ENCODE results near the gene FDCSP. TPM values are rescaled to one million over a fixed set of nuclear protein-coding genes. Genes with fewer than 3 reads are reported as not detected.

The FDCSP gene
- total and polyA plus RNA-seq, 10 of the 15 experiments (the other 5 are each of a cell fraction or from before 2014, with no cell fraction given) = not detected

DNA sequence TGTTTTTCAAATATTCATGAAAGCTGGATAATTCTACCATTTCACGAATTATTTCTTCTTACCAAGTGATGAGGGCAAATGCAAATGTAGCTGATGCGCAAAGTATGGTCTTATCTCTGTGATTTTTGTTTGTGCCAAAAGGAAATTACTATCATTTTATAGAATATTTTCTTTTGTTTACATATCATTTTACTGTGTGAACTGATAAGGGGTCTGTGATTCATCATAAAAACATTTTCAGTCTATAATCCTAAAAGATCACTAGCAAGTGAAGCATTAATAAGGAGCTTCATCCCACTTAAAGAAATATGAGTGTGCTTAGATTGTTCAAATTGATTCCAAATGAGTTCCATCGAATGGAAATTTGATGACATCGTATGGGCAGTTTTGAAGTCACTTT, 17.2 kb downstream of the FDCSP start (continued):
- TF ChIP-seq, protein P1, sequence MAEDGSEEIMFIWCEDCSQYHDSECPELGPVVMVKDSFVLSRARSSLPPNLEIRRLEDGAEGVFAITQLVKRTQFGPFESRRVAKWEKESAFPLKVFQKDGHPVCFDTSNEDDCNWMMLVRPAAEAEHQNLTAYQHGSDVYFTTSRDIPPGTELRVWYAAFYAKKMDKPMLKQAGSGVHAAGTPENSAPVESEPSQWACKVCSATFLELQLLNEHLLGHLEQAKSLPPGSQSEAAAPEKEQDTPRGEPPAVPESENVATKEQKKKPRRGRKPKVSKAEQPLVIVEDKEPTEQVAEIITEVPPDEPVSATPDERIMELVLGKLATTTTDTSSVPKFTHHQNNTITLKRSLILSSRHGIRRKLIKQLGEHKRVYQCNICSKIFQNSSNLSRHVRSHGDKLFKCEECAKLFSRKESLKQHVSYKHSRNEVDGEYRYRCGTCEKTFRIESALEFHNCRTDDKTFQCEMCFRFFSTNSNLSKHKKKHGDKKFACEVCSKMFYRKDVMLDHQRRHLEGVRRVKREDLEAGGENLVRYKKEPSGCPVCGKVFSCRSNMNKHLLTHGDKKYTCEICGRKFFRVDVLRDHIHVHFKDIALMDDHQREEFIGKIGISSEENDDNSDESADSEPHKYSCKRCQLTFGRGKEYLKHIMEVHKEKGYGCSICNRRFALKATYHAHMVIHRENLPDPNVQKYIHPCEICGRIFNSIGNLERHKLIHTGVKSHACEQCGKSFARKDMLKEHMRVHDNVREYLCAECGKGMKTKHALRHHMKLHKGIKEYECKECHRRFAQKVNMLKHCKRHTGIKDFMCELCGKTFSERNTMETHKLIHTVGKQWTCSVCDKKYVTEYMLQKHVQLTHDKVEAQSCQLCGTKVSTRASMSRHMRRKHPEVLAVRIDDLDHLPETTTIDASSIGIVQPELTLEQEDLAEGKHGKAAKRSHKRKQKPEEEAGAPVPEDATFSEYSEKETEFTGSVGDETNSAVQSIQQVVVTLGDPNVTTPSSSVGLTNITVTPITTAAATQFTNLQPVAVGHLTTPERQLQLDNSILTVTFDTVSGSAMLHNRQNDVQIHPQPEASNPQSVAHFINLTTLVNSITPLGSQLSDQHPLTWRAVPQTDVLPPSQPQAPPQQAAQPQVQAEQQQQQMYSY (CRISPR knock-in tag; IDR thresholded peaks at IDR 0.05) = no peak
- TF ChIP-seq ATF7 (IDR thresholded peaks at IDR 0.05; ENCODE audit: low read depth) (no peak), SPI1 (IDR thresholded peaks at IDR 0.05; ENCODE audit: borderline replicate concordance, insufficient read depth, low read depth, low read length) (no peak), POLR2AphosphoS2 (IDR thresholded peaks at IDR 0.05; ENCODE audit: low read depth, low read length) (no peak)
- TF ChIP-seq, protein P2, sequence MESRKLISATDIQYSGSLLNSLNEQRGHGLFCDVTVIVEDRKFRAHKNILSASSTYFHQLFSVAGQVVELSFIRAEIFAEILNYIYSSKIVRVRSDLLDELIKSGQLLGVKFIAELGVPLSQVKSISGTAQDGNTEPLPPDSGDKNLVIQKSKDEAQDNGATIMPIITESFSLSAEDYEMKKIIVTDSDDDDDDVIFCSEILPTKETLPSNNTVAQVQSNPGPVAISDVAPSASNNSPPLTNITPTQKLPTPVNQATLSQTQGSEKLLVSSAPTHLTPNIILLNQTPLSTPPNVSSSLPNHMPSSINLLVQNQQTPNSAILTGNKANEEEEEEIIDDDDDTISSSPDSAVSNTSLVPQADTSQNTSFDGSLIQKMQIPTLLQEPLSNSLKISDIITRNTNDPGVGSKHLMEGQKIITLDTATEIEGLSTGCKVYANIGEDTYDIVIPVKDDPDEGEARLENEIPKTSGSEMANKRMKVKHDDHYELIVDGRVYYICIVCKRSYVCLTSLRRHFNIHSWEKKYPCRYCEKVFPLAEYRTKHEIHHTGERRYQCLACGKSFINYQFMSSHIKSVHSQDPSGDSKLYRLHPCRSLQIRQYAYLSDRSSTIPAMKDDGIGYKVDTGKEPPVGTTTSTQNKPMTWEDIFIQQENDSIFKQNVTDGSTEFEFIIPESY (IDR thresholded peaks at IDR 0.05) = no peak
- TF ChIP-seq, protein P3, sequence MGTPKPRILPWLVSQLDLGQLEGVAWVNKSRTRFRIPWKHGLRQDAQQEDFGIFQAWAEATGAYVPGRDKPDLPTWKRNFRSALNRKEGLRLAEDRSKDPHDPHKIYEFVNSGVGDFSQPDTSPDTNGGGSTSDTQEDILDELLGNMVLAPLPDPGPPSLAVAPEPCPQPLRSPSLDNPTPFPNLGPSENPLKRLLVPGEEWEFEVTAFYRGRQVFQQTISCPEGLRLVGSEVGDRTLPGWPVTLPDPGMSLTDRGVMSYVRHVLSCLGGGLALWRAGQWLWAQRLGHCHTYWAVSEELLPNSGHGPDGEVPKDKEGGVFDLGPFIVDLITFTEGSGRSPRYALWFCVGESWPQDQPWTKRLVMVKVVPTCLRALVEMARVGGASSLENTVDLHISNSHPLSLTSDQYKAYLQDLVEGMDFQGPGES (IDR thresholded peaks at IDR 0.05) = no peak
